Thoracic aorta (tissue), 2 donors: ENCODE data around the gene ADAR. TPM values are rescaled to one million over a fixed set of nuclear protein-coding genes. Genes with fewer than 3 reads are reported as not detected.

ENCODE experiments used
- ATAC-seq: fragments of 150-250 bp; one replicate; pipeline ENCODE4 v1.8.0; 2017; ENCODE audit warnings: low read depth; ENCODE audit not compliant: insufficient number of reproducible peaks, low FRiP score
- DNase-seq: peaks from one replicate; pipeline ENCODE4 v3.0.0-alpha.2; 2020; ENCODE audit warnings: low spot score
- H3K27ac ChIP-seq, 2 donors: fragments of 200-600 bp; sonication (generic); 1 replicate in 1 of 2; 2 replicates in 1 of 2; pipeline ENCODE4 v1.5.1; 2016; ENCODE audit warnings: mild to moderate bottlenecking in 2 of 2, moderate library complexity in 2 of 2
- H3K27me3 ChIP-seq: fragments of 200-600 bp; sonication (generic); replicated peaks from 2 replicates; pipeline ENCODE4 v1.6.0; 2016; ENCODE audit warnings: mild to moderate bottlenecking; ENCODE audit not compliant: insufficient read depth
- H3K36me3 ChIP-seq: fragments of 200-600 bp; sonication (generic); one replicate; pipeline ENCODE4 v1.5.1; 2016
- H3K4me1 ChIP-seq, 2 donors: fragments of 200-600 bp; sonication (generic); 1 replicate in 1 of 2; 2 replicates in 1 of 2; pipeline versions ENCODE4 v1.5.1 to v1.6.0; 2016; ENCODE audit warnings: low read depth in 2 of 2, mild to moderate bottlenecking in 1 of 2; ENCODE audit not compliant: control insufficient read depth in 1 of 2
- H3K4me3 ChIP-seq: fragments of 200-600 bp; sonication (generic); 2 replicates; pipeline ENCODE4 v1.5.1; 2016; ENCODE audit warnings: mild to moderate bottlenecking
- H3K9me3 ChIP-seq: fragments of 200-600 bp; sonication (generic); 2 replicates; pipeline ENCODE4 v1.5.1; 2016
- CTCF ChIP-seq: fragments of 200-600 bp; sonication (generic); IDR thresholded peaks from one replicate; pipeline ENCODE4 v1.5.1; 2019; ENCODE audit warnings: antibody characterized with exemption
- total RNA-seq, 2 donors: library from RNA; depleted of rRNA; stranded (reverse); fragments of >200 nt; gene quantifications; one replicate each; pipeline versions ENCODE4 v1.1.0 to v1.2.3, GENCODE V29; 2016

Gene ADAR
- total RNA-seq, 2 donors from 2014 or later = 86.1 to 149 TPM

- H3K36me3 ChIP-seq = peaks cover 53% of the 10 kb centered on the region
- no peaks in the 10 kb centered on the region for H3K27me3 ChIP-seq
- no peaks in the 10 kb centered on the region for H3K9me3 ChIP-seq
- DNase-seq (no peak), ATAC-seq (peak; percentile 41)
- TF ChIP-seq CTCF = no peak
- H3K27ac ChIP-seq = peak overlapping the region; percentile 33 to 55
- H3K4me3 ChIP-seq = no peak overlapping the region
- H3K4me1 ChIP-seq = peaks cover 12 to 39% of the 10 kb centered on the region in 2 donors
Measured at GRCh38 chr1:154598871-154599635, 8.9 kb downstream of the ADAR start.

DNA sequence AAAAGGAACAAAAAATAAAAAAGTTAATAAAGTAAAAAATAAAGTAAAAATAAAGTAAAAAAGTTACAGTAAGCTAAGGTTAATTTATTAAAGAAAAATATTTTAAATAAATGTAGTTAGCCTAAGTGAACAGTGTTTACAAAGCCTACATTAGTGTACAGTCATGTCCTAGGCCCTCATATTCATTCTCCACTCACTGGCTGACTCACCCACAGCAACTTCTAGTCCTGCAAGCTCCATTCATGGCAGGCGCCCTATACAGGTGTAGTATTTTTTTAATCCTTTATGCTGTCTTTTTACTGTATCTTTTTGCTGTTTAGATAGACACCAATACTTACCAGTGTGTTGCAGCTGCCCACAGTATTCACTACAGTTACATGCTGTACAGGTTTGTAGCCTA is 12.4 kb downstream of the ADAR start:
- TF ChIP-seq CTCF = no peak
- peaks cover 64% of the 10 kb centered on the region for H3K36me3 ChIP-seq
- ATAC-seq = no peak

GRCh38 chr1:154594811-154595210 is 13.2 kb downstream of the ADAR start:
- Histone ChIP-seq H3K4me3 (no peak overlapping the region), H3K4me1 (peaks cover 11 to 18% of the 10 kb centered on the region in 2 donors), H3K27ac (no peak overlapping the region), H3K27me3 (no peaks in the 10 kb centered on the region), H3K9me3 (no peaks in the 10 kb centered on the region), H3K36me3 (peaks cover 70% of the 10 kb centered on the region)
- DNase-seq = no peak
- ATAC-seq = no peak
- TF ChIP-seq CTCF = no peak

More for the DNA sequence above, 12.4 kb downstream of the ADAR start:
- no peak overlapping the region for H3K4me3 ChIP-seq
- DNase-seq = no peak
- no peaks in the 10 kb centered on the region for H3K27me3 ChIP-seq
- peaks cover 12 to 26% of the 10 kb centered on the region in 2 donors for H3K4me1 ChIP-seq
- H3K9me3 ChIP-seq = no peaks in the 10 kb centered on the region
- H3K27ac ChIP-seq = no peak overlapping the region

DNA sequence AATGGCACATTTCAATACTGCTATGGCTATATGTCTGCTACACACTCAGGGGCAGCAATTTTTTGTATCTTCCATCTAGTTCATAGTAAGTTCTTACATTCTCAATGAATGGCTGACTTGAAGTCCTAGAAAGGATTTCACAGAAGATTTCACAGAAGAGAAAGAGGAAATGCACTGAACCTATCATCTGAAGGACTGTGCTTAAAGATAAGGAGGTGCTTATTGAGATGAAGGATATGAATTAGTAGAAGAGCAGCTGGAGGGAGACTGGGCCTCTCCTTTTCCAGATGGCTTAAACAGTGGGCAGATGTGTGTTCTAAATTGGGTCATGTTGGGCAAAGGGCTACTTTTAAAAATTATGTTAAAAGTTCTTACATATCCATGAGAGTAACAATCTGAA is 14.6 kb downstream of the ADAR start:
- H3K27me3 ChIP-seq = no peaks in the 10 kb centered on the region
- no peak for ATAC-seq
- no peak for DNase-seq
- peaks cover 0 to 5% of the 10 kb centered on the region in 2 donors for H3K4me1 ChIP-seq
- no peak for TF ChIP-seq CTCF
- peaks cover 84% of the 10 kb centered on the region for H3K36me3 ChIP-seq
- no peaks in the 10 kb centered on the region for H3K9me3 ChIP-seq
- H3K4me3 ChIP-seq = no peak overlapping the region
- no peak overlapping the region for H3K27ac ChIP-seq

GRCh38 chr1:154591206-154591605 is 16.8 kb downstream of the ADAR start:
- Histone ChIP-seq H3K36me3 (peaks cover 87% of the 10 kb centered on the region), H3K4me3 (no peak overlapping the region), H3K27ac (no peak overlapping the region), H3K9me3 (no peaks in the 10 kb centered on the region), H3K4me1 (no peaks in the 10 kb centered on the region), H3K27me3 (no peaks in the 10 kb centered on the region)
- no peak for TF ChIP-seq CTCF
- no peak for ATAC-seq
- DNase-seq = no peak
